Measurements from ENCODE around the gene POLR2L.

GRCh38 chr11:868394-868793 lies 26.1 kb upstream of the POLR2L start:
- TF ChIP-seq, protein P1, sequence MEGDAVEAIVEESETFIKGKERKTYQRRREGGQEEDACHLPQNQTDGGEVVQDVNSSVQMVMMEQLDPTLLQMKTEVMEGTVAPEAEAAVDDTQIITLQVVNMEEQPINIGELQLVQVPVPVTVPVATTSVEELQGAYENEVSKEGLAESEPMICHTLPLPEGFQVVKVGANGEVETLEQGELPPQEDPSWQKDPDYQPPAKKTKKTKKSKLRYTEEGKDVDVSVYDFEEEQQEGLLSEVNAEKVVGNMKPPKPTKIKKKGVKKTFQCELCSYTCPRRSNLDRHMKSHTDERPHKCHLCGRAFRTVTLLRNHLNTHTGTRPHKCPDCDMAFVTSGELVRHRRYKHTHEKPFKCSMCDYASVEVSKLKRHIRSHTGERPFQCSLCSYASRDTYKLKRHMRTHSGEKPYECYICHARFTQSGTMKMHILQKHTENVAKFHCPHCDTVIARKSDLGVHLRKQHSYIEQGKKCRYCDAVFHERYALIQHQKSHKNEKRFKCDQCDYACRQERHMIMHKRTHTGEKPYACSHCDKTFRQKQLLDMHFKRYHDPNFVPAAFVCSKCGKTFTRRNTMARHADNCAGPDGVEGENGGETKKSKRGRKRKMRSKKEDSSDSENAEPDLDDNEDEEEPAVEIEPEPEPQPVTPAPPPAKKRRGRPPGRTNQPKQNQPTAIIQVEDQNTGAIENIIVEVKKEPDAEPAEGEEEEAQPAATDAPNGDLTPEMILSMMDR (IDR thresholded peaks at IDR 0.05 in 8 of 11, conservative IDR thresholded peaks at IDR 0.05 in 3 of 11): no peak
- TF ChIP-seq POLR2A (IDR thresholded peaks at IDR 0.05) (no peak), POLR2AphosphoS5 (IDR thresholded peaks at IDR 0.05) (no peak)

All from spleen (tissue), 7 donors.